ENCODE data around the gene GRK5.

GRCh38 chr10:119270762-119271366 lies 63.5 kb downstream of the GRK5 start:
- TF ChIP-seq CTCF (IDR thresholded peaks at IDR 0.05 in 4 of 5, conservative IDR thresholded peaks at IDR 0.05 in 1 of 5) (no peak), POLR2A (IDR thresholded peaks at IDR 0.05) (peak in 1 of 2 donors; percentile 16)
